Upper lobe of right lung (tissue), 1 donor: ENCODE results near the gene CREB3L1. TPM values are rescaled to one million over a fixed set of nuclear protein-coding genes. Genes with fewer than 3 reads are reported as not detected.
A peak's percentile ranks its signal among the peaks of the same experiment; 100 is the strongest.

Experiments used
- ATAC-seq: fragments of 200-7000 bp; cut with Tn5 transposase; one replicate; pipeline ENCODE4 v1.9.1; 2020; ENCODE audit warnings: mild to moderate bottlenecking, moderate library complexity
- DNase-seq: peaks from one replicate; pipeline ENCODE4 v3.0.0-alpha.2; 2020
- H3K27ac ChIP-seq: fragments of 200-600 bp; one replicate; pipeline ENCODE4 v1.8.0; 2022
- H3K27me3 ChIP-seq: fragments of 200-600 bp; one replicate; pipeline ENCODE4 v1.8.0; 2022; ENCODE audit warnings: mild to moderate bottlenecking
- H3K36me3 ChIP-seq: fragments of 200-600 bp; one replicate; pipeline ENCODE4 v1.8.0; 2022
- H3K4me1 ChIP-seq: fragments of 200-600 bp; one replicate; pipeline ENCODE4 v1.8.0; 2022
- H3K4me3 ChIP-seq: fragments of 200-600 bp; one replicate; pipeline ENCODE4 v1.8.0; 2022; ENCODE audit warnings: mild to moderate bottlenecking
- H3K9me3 ChIP-seq: fragments of 200-600 bp; one replicate; pipeline ENCODE4 v1.8.0; 2022
- intact Hi-C: fragments of 100-400 bp; cut with DNase I; formaldehyde crosslinking; loops from one replicate; pipeline ENCODE4 v1.11.0; 2022
- total RNA-seq: library from RNA; stranded (reverse); fragmentation: NEBNext Ultra II Directional; extraction: Animal tissue kit (Norgen Biotek cat#: 25700); gene quantifications from one replicate; pipeline ENCODE4 v1.2.1, GENCODE V29; 2021
- TF ChIP-seq, protein P1 (sequence below): fragments of 200-600 bp; IDR thresholded peaks from one replicate; pipeline ENCODE4 v1.8.0; 2022; ENCODE audit warnings: antibody characterized with exemption
- donor health status: DM: no; HTN: yes; CAD: no; lungs with severe emphysema.

Gene CREB3L1
- total RNA-seq, 1 donor from 2014 or later: 47.4 TPM

DNA sequence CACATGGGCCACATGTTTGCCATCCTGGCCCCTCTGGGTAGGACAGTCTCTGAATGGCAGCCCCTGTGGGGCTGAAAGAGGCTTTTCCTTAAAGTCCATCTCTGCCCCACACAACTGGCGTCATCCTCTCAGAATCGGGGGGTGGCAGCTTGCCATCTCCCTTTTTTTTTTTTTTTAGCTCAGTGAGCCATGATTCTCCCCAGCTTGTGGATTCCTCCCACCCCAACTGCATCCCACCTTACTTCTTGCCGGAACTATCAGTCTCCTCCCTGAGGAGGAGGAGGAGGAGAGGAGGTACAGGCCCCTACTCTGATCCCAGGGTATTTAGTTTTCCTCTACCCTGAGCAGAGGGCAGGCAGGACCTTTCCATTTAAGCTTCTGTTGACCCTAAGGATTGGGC, 73.2 kb downstream of the CREB3L1 start:
- DNase-seq (no peak), ATAC-seq (no peak)
- peaks cover 39% of the 10 kb centered on the region for H3K4me1 ChIP-seq
- H3K27me3 ChIP-seq: no peaks in the 10 kb centered on the region
- H3K4me3 ChIP-seq: no peak overlapping the region
- TF ChIP-seq, protein P1, sequence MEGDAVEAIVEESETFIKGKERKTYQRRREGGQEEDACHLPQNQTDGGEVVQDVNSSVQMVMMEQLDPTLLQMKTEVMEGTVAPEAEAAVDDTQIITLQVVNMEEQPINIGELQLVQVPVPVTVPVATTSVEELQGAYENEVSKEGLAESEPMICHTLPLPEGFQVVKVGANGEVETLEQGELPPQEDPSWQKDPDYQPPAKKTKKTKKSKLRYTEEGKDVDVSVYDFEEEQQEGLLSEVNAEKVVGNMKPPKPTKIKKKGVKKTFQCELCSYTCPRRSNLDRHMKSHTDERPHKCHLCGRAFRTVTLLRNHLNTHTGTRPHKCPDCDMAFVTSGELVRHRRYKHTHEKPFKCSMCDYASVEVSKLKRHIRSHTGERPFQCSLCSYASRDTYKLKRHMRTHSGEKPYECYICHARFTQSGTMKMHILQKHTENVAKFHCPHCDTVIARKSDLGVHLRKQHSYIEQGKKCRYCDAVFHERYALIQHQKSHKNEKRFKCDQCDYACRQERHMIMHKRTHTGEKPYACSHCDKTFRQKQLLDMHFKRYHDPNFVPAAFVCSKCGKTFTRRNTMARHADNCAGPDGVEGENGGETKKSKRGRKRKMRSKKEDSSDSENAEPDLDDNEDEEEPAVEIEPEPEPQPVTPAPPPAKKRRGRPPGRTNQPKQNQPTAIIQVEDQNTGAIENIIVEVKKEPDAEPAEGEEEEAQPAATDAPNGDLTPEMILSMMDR: no peak
- H3K9me3 ChIP-seq: no peaks in the 10 kb centered on the region
- intact Hi-C loops: no loop called here
- no peak overlapping the region for H3K27ac ChIP-seq
- H3K36me3 ChIP-seq: no peaks in the 10 kb centered on the region

DNA sequence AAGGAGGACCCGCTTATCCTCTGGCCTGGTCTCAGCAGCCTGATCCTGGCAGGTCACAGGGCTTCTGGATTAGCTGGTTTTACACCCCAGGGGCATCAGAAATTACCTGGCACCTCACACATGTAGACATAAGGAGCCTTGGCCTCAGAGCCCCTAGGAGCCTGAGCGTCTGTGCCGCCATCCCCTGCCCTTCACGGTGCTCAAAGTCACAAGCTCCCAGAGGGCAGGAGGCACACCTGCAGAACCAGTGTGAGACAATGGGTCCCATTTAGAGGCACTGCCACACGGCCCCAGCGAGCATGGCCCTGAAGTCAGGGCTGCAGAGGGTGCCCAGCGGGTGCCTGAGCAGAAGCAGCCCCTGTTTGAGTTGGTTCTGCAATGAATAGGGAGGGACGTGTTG, 73.7 kb downstream of the CREB3L1 start:
- peaks cover 39% of the 10 kb centered on the region for H3K4me1 ChIP-seq

DNA sequence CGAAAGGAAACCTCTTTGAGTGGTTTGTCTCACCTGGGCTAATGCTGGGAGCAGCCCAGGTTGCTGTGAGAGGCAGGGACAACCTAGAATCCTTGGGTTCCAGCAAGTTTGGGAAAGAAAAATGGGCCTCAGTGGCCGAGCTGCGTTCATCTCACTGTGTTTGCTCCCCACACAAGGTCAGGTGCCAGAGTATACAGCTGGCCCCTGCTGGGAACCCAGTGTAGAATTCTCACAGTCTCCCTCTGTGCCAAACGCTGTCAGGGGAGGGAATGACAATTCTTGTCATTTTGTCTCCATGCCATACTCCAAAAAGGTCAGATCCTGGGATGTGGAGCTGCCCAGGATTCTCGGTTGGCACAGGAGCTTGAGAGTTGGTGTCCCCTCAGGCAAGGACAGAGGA, 74.1 kb downstream of the CREB3L1 start:
- intact Hi-C loops: no loop called here

More for the DNA sequence above, 73.7 kb downstream of the CREB3L1 start:
- no peaks in the 10 kb centered on the region for H3K27me3 ChIP-seq
- H3K9me3 ChIP-seq: no peaks in the 10 kb centered on the region
- TF ChIP-seq, protein P1: no peak
- DNase-seq (no peak), ATAC-seq (no peak)
- peaks cover 3% of the 10 kb centered on the region for H3K36me3 ChIP-seq
- H3K27ac ChIP-seq: no peak overlapping the region
- no peak overlapping the region for H3K4me3 ChIP-seq
- intact Hi-C loops: no loop called here

DNA sequence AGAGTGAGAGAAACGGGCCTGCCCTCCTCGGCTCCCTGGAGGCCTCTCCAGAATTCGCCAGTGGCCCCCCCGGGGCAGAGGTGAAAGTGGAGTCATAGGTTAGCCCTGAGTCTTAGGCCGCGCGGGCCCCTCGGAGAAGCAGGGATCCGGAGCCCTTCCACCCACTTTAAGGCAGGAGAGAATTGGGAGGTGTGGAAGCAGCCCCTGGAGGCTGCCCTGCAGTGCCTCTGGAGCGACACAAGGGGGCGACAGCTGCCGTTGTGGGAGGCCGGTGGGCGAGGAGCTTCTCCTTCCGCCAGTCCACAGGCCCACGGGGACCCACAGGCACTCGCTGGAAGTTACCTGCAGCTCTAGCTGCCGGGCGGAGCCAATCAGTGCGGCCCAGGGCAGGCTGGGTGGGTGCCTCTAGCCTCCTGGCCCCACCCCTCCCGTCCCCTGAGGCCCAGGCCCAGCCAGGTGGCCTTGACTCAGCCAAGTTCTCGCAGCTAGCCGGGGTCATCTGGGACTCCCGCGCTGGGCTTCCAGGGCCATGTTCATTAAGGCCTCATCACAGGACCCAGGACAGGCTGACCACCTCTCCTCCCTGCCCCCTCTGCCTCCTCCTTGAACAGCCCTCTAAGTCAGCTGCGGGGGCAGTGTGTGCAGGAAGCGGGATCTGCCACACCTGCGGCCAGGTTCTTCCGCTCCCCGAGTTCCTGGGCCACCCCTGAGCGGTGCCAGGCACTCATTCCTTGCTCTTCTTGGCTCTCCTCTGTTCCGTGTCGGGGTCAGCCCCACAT, 74.8 kb downstream of the CREB3L1 start:
- ATAC-seq (peak; percentile 36), DNase-seq (peak; percentile 74)
- TF ChIP-seq, protein P1: peak; percentile 85
- Histone ChIP-seq H3K4me1 (peaks cover 45% of the 10 kb centered on the region), H3K27me3 (no peaks in the 10 kb centered on the region), H3K4me3 (no peak overlapping the region), H3K9me3 (no peaks in the 10 kb centered on the region), H3K36me3 (peaks cover 4% of the 10 kb centered on the region), H3K27ac (no peak overlapping the region)
- intact Hi-C loops: no loop called here

More for the DNA sequence above, 74.1 kb downstream of the CREB3L1 start:
- peaks cover 39% of the 10 kb centered on the region for H3K4me1 ChIP-seq
- no peaks in the 10 kb centered on the region for H3K9me3 ChIP-seq
- ATAC-seq: no peak
- peaks cover 4% of the 10 kb centered on the region for H3K36me3 ChIP-seq
- H3K27me3 ChIP-seq: no peaks in the 10 kb centered on the region
- H3K4me3 ChIP-seq: no peak overlapping the region
- DNase-seq: no peak
- H3K27ac ChIP-seq: no peak overlapping the region
- TF ChIP-seq, protein P1: no peak

DNA sequence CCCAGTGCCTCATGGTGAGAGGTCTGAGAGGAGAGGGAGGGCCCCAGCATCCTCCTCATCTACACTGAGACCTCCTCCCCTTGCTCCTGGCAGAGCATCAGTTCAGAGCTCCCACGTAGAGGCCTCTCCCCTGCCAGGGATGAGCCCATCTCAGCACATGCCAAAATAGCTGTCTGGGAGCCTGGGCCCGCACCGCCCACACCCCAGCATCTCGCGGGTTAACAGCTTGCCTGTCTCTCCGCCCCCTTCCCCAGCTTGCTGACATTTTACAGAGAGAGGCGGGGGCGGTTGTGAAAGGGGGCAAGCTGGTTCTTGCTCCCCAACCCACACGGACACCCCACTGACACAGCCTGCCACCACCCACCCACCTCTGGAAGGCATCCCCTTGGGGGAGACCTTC, 76.2 kb downstream of the CREB3L1 start:
- H3K27me3 ChIP-seq: no peaks in the 10 kb centered on the region
- ATAC-seq (no peak), DNase-seq (no peak)
- peaks cover 4% of the 10 kb centered on the region for H3K36me3 ChIP-seq
- no peak overlapping the region for H3K4me3 ChIP-seq
- TF ChIP-seq, protein P1: no peak
- intact Hi-C loops: no loop called here
- H3K9me3 ChIP-seq: no peaks in the 10 kb centered on the region
- H3K27ac ChIP-seq: no peak overlapping the region
- peaks cover 38% of the 10 kb centered on the region for H3K4me1 ChIP-seq
